WI38 (cell line): ENCODE measurements around the gene ZNF615.
"Not testable (repeated sequence)": the region's sequence is repeated elsewhere in the genome, so short reads cannot be mapped to it uniquely, and the experiment has no call there.

Experiments used
- H3K4me3 ChIP-seq: 2 replicates; pipeline ENCODE4 v1.5.1; 2011; ENCODE audit warnings: low read depth, mild to moderate bottlenecking, control low read depth, low read length
- CTCF ChIP-seq: IDR thresholded peaks from 2 replicates; pipeline ENCODE4 v1.5.1; 2012; ENCODE audit warnings: low read depth, mild to moderate bottlenecking, control low read depth, low read length

Gene ZNF615

GRCh38 chr19:52007806-52008557 is at the start of gene ZNF615:
Gene ZNF615 (minus strand): TSS chr19:52008211. CDS start chr19:52003711, 4,500 bp downstream.
- no peak for TF ChIP-seq CTCF
- H3K4me3 ChIP-seq: peak within 1 kb of the TSS; percentile 88

- not testable (repeated sequence) for H3K4me3 ChIP-seq
Observed at GRCh38 chr19:52056480-52056879, 48.5 kb upstream of the ZNF615 start.

GRCh38 chr19:52051736-52052135 is 43.7 kb upstream of the ZNF615 start:
- not testable (repeated sequence) for H3K4me3 ChIP-seq

- no peak for TF ChIP-seq CTCF
- peak within 1 kb of the TSS; percentile 75 for H3K4me3 ChIP-seq
Observed at GRCh38 chr19:52048555-52049501, 40.8 kb upstream of the ZNF615 start, which contains the start of gene ZNF432. Gene ZNF432 (minus strand): TSS chr19:52048838. CDS start chr19:52046868, 1,970 bp downstream.

GRCh38 chr19:52039169-52039568 is 31.2 kb upstream of the ZNF615 start:
- no peak for TF ChIP-seq CTCF
- H3K4me3 ChIP-seq: no peak overlapping the region

- TF ChIP-seq CTCF: no peak
- H3K4me3 ChIP-seq: no peak overlapping the region
Observed at GRCh38 chr19:52034051-52034728, 26.2 kb upstream of the ZNF615 start.

- H3K4me3 ChIP-seq: peak overlapping the region; percentile 92
- TF ChIP-seq CTCF: no peak
Observed at GRCh38 chr19:52028780-52029123, 20.7 kb upstream of the ZNF615 start.
